ENCODE measurements around the gene PPP5C. TPM values are rescaled to one million over a fixed set of nuclear protein-coding genes. Genes with fewer than 3 reads are reported as not detected.

Gene PPP5C
- total RNA-seq, 1 experiment from 2014 or later: 130 TPM

DNA sequence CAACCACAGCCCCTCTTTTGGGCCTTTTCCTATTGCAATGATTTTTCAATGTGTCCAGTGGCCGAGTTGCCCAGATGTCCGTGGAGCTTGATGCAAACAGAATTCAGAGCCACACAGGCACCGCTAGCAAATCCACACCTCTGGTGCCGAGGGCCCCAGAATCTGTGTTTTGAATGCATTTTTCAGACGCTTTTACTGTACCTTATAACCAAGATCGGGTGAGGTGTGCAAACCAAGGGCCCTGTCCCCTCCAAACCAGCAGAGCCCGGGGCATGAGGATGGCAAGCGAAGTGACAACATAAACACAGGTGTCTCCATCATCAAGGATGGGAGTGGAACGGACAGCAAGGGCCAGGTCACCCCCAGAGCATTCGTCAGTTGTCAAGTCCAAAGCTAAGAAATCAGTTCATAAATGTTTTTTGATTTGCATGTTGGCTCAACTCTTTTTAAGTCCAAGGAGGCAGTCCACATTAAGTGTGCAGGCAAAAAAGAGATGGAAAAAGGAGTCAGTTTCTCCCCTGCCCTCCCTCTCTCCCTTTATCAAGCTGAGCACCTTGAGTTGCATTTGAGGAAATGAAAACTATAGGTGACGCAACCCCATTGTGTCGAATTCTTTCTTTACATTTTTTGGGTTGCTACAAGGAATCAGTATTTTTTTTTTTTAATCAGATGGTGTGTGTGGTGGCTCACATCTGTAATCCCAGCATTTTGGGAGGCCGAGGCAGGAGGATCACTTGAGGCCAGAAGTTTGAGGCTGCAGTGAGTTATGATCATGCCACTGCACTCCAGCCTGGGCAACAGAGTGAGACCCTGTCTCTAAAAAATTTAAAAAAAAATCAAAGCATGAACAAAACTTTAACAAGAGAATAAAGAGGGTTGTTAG, 63.6 kb downstream of the PPP5C start:
- ChIA-PET CTCF (no interaction called here), POLR2A (no interaction called here)
- H3K4me3 Mint-ChIP-seq (ENCODE audit: unreplicated experiment): no peak overlapping the region
- no peak for DNase-seq
- Histone ChIP-seq H3K27me3 (replicated peaks; ENCODE audit: control insufficient read depth, insufficient read depth, low read length) (no peaks in the 10 kb centered on the region), H3K36me3 (ENCODE audit: control insufficient read depth, insufficient read depth, low read length) (no peaks in the 10 kb centered on the region), H3K4me3 (ENCODE audit: low read depth, low read length) (no peak overlapping the region), H3K4me1 (no peaks in the 10 kb centered on the region), H3K9me3 (no peaks in the 10 kb centered on the region)
- H3K27me3 Mint-ChIP-seq (ENCODE audit: insufficient read depth, unreplicated experiment): no peaks in the 10 kb centered on the region
- H3K4me1 Mint-ChIP-seq (ENCODE audit: low read depth, unreplicated experiment): peaks cover 16% of the 10 kb centered on the region
- no TSS peak for BruUV-seq (replicated peaks)
- intact Hi-C loops (cut with micrococcal nuclease; ENCODE audit: unreplicated experiment): no loop called here
- TF ChIP-seq, protein P1, sequence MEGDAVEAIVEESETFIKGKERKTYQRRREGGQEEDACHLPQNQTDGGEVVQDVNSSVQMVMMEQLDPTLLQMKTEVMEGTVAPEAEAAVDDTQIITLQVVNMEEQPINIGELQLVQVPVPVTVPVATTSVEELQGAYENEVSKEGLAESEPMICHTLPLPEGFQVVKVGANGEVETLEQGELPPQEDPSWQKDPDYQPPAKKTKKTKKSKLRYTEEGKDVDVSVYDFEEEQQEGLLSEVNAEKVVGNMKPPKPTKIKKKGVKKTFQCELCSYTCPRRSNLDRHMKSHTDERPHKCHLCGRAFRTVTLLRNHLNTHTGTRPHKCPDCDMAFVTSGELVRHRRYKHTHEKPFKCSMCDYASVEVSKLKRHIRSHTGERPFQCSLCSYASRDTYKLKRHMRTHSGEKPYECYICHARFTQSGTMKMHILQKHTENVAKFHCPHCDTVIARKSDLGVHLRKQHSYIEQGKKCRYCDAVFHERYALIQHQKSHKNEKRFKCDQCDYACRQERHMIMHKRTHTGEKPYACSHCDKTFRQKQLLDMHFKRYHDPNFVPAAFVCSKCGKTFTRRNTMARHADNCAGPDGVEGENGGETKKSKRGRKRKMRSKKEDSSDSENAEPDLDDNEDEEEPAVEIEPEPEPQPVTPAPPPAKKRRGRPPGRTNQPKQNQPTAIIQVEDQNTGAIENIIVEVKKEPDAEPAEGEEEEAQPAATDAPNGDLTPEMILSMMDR (IDR thresholded peaks at IDR 0.05; ENCODE audit: insufficient read depth in 1 of 2, low read depth in 1 of 2, low read length in 1 of 2, severe bottlenecking in 1 of 2, unreplicated experiment in 1 of 2): no peak
- H3K9me3 Mint-ChIP-seq (ENCODE audit: unreplicated experiment): no peaks in the 10 kb centered on the region
- peaks cover 7% of the 10 kb centered on the region for H3K36me3 Mint-ChIP-seq (ENCODE audit: insufficient read depth, unreplicated experiment)
- H3K27ac Mint-ChIP-seq (ENCODE audit: unreplicated experiment): no peak overlapping the region

DNA sequence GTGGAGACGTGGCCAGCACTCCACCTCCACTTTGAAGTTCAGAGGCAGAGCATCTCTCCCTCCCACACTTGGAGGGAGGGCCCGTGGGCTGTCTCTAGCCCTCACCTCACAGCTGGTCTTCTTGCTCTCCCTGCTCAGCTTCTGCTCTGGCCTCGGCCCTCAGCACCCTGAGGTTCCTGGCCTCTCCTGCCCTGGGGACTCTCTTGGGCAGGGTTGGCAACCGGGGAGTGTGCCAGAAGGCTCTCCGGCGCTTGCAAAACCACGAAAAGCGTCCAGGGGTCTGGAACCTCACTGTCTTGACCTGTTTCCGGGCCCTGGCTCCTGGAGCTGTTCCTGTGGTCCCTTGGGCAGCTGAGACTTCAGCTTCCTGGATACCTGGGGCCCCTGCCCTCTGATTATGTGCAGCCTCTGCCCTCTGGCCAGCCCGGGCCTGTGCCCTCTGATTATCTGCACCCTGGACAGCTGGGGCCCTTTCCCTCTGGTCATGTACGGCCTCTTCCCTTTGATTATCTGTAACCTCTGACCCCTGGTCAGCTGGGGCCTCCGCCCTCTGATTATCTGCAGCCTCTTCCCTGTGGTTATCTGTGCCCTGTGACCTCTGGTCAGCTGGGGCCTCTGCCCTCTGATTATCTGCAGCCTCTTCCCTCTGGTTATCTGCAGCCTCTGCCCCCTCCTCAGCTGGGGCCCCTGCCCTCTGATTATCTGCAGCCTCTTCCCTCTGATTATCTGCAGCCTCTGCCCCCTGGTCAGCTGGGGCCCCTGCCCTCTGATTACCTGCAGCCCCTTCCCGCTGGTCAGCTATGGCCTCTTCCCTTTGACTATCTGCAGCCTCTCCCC, 64.4 kb downstream of the PPP5C start:
- H3K4me3 Mint-ChIP-seq (ENCODE audit: unreplicated experiment): no peak overlapping the region
- H3K27ac Mint-ChIP-seq (ENCODE audit: unreplicated experiment): no peak overlapping the region

More for the DNA sequence above, 64.4 kb downstream of the PPP5C start:
- Histone ChIP-seq H3K36me3 (ENCODE audit: control insufficient read depth, insufficient read depth, low read length) (no peaks in the 10 kb centered on the region), H3K27me3 (replicated peaks; ENCODE audit: control insufficient read depth, insufficient read depth, low read length) (no peaks in the 10 kb centered on the region), H3K4me1 (no peaks in the 10 kb centered on the region), H3K4me3 (ENCODE audit: low read depth, low read length) (no peak overlapping the region), H3K9me3 (no peaks in the 10 kb centered on the region)
- Mint-ChIP-seq H3K36me3 (ENCODE audit: insufficient read depth, unreplicated experiment) (peaks cover 7% of the 10 kb centered on the region), H3K27me3 (ENCODE audit: insufficient read depth, unreplicated experiment) (no peaks in the 10 kb centered on the region), H3K9me3 (ENCODE audit: unreplicated experiment) (no peaks in the 10 kb centered on the region), H3K4me1 (ENCODE audit: low read depth, unreplicated experiment) (peaks cover 16% of the 10 kb centered on the region)
- no TSS peak for BruUV-seq (replicated peaks)
- DNase-seq: no peak
- TF ChIP-seq, protein P1 (IDR thresholded peaks at IDR 0.05; ENCODE audit: insufficient read depth in 1 of 2, low read depth in 1 of 2, low read length in 1 of 2, severe bottlenecking in 1 of 2, unreplicated experiment in 1 of 2): no peak
- intact Hi-C loops (cut with micrococcal nuclease; ENCODE audit: unreplicated experiment): no loop called here
- POLR2A ChIA-PET: no interaction called here
- CTCF ChIA-PET: interaction anchor here (0.5 kb wide), 1 partner anchor 20 kb away, joined by 6 read pairs; no protein-coding TSS in a partner anchor
